Activated naive CD8-positive, alpha-beta T cell (primary cell): ENCODE measurements around the gene SPAG9.
"Not testable (repeated sequence)": the region's sequence is repeated elsewhere in the genome, so short reads cannot be mapped to it uniquely, and the experiment has no call there.

Experiments used
- H3K27ac Mint-ChIP-seq: one replicate; pipeline ENCODE4 v1.8.0; 2021; ENCODE audit warnings: mixed read lengths
- H3K27me3 Mint-ChIP-seq: one replicate; pipeline ENCODE4 v1.8.0; 2021; ENCODE audit warnings: mixed read lengths
- H3K36me3 Mint-ChIP-seq: one replicate; pipeline ENCODE4 v1.8.0; 2021; ENCODE audit warnings: mixed read lengths
- H3K4me1 Mint-ChIP-seq: one replicate; pipeline ENCODE4 v1.8.0; 2021; ENCODE audit warnings: low read depth, mixed read lengths
- H3K4me3 Mint-ChIP-seq: one replicate; pipeline ENCODE4 v1.8.0; 2021; ENCODE audit warnings: mild to moderate bottlenecking, mixed read lengths
- H3K9me3 Mint-ChIP-seq: one replicate; pipeline ENCODE4 v1.8.0; 2021; ENCODE audit warnings: low read depth, mixed read lengths

Gene SPAG9

GRCh38 chr17:50944902-50945720 lies 175.6 kb downstream of the SPAG9 start:
- peaks cover 2% of the 10 kb centered on the region for H3K36me3 Mint-ChIP-seq
- peaks cover 45% of the 10 kb centered on the region for H3K4me1 Mint-ChIP-seq
- H3K27me3 Mint-ChIP-seq = no peaks in the 10 kb centered on the region
- H3K9me3 Mint-ChIP-seq = no peaks in the 10 kb centered on the region
- peak overlapping the region; percentile 54 for H3K27ac Mint-ChIP-seq
- H3K4me3 Mint-ChIP-seq = peak overlapping the region; percentile 60

DNA sequence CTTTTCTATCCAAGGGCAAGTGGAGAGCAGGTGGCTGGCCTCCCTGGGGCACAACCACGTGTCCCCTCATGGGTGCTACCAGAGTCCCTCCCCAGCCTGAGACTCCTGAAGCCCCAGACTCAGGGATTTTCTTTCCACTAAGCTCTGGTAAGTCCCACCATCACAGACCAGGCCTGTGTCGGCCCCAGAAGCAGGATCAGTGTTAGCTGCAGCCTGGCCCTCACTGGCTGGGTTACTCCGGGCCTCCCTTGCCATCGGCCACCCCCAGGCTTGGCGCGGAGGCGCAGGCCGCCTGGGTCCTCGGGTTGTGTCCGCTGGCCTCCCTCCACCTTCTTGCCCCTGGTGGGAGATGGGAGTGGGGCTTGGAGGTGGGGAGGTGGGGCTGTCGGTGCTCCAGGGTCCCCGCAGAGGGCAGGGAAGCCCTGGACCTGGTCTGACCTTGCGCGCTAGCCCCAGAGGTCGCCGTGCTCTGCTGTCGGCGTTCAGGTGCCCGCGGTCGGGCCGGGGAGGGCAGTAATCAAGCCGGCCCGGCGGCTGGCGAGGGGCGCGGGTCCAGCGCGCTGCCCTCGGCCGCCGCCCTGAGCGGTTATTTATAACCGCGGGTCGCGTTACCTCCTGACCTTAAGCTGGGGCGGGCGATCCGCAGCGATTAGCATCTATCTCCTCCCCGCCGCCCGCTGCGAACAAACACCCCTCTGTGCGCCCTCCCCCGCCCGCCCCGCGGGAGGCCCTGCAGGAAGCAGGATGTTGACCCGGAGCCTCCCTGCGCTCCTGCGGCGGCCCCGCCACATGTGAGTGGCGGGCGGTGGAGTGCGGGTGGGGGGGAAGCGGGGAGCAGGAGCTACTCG lies 176.4 kb downstream of the SPAG9 start:
- Mint-ChIP-seq H3K27me3 (no peaks in the 10 kb centered on the region), H3K36me3 (peaks cover 2% of the 10 kb centered on the region), H3K4me3 (peak overlapping the region; percentile 82), H3K9me3 (no peaks in the 10 kb centered on the region), H3K4me1 (peaks cover 42% of the 10 kb centered on the region), H3K27ac (peak overlapping the region; percentile 93)

DNA sequence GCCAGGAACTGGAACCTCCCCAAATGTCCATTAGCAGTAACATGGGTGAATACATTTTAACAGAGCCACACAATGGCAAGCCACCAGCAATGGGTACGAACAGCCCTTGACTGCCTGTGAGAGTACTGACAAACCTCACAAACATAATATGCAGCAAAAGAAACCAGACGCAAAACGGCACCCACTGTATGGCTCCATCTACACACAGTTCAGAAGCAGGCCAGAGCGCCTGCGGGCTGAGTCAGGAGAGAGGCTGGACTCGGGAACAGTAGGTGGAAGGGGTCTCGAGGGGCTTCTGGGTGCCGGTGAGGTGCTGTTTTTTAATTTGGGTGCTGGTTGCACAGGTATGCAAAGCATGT lies 177.1 kb downstream of the SPAG9 start:
- H3K4me1 Mint-ChIP-seq = peaks cover 44% of the 10 kb centered on the region
- H3K27ac Mint-ChIP-seq = peak overlapping the region; percentile 93
- peak overlapping the region; percentile 82 for H3K4me3 Mint-ChIP-seq
- H3K9me3 Mint-ChIP-seq = no peaks in the 10 kb centered on the region
- peaks cover 2% of the 10 kb centered on the region for H3K36me3 Mint-ChIP-seq
- H3K27me3 Mint-ChIP-seq = no peaks in the 10 kb centered on the region

DNA sequence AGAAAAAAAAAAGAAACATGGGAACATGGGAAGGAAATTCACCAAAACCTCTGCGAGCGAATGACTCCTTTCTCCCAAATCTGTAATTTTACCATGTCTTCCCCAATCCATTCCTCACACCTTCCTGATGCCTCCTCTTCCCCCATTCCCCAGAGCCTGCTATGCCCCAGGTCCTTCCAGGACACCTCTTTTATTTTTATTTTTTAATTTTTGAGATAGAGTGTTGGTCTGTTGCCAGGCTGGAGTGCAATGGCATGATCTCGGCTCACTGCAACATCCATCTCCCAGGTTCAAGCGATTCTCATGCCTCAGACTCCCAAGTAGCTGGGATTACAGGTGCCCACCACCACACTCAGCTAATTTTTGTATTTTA lies 179.0 kb downstream of the SPAG9 start:
- H3K9me3 Mint-ChIP-seq, H3K36me3 Mint-ChIP-seq, H3K4me3 Mint-ChIP-seq, H3K27me3 Mint-ChIP-seq: not testable (repeated sequence)
- H3K4me1 Mint-ChIP-seq = peaks cover 33% of the 10 kb centered on the region
- H3K27ac Mint-ChIP-seq = peak overlapping the region; percentile 37

DNA sequence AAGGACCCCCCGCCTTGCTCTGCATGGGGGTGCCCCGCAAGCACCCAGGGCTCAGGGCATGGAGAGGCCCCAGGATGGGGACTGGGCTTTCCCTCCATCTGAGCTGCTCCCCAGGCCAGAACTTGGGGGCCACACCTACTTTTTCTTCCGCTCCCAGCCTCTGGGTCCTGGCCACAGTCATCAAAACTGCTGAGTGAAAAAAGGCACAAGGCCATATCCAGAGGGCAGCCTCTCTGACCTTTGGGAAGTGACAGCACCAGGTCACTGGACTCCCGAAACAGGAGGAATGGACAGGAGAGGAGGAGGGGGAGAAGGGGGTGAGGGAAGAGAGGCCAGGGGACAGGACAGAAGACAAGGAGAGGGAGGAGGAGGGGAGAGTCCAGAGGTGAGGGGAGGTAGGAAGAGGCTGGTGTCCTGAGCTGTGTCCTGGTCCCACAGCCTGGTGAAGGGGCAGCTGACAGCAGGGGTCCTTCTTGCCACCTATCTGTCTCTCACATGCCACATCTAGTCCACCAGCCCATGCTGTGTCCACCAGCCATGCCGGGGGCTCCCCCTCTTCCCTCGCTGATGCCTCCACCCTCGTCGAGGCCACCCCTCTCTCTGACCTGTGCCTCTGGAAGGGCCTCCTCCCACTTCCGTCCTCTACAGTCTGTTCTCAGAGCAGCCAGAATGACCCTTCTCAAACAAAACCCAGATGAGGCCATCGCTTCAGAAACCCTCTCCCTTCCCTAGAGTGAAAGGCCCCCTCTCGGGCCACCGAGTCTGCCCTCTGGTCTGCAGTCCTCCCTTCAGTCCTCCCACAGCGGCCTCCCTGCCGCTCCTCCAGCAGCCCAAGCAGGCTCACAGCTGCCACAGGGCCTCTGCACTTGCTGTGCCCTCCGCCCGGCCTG lies 180.6 kb downstream of the SPAG9 start:
- Mint-ChIP-seq H3K9me3 (no peaks in the 10 kb centered on the region), H3K27me3 (no peaks in the 10 kb centered on the region), H3K4me1 (peaks cover 25% of the 10 kb centered on the region), H3K36me3 (peaks cover 2% of the 10 kb centered on the region), H3K4me3 (no peak overlapping the region), H3K27ac (peak overlapping the region; percentile 50)

DNA sequence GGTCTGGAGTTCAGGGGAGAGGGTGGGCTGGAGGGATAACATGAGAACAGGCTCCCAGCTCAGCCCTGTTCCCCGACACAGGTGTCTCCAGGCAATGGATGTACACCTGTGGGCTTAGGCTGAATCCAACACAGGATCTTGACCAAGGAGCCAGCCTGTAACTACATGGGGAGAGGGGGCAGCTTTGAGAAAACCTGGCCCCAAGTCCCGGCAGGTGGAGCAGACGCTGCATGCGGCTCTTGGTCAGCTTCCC lies 181.2 kb downstream of the SPAG9 start:
- Mint-ChIP-seq H3K27me3 (no peaks in the 10 kb centered on the region), H3K4me3 (no peak overlapping the region), H3K4me1 (peaks cover 29% of the 10 kb centered on the region), H3K36me3 (peaks cover 2% of the 10 kb centered on the region), H3K27ac (peak overlapping the region; percentile 51), H3K9me3 (no peaks in the 10 kb centered on the region)

DNA sequence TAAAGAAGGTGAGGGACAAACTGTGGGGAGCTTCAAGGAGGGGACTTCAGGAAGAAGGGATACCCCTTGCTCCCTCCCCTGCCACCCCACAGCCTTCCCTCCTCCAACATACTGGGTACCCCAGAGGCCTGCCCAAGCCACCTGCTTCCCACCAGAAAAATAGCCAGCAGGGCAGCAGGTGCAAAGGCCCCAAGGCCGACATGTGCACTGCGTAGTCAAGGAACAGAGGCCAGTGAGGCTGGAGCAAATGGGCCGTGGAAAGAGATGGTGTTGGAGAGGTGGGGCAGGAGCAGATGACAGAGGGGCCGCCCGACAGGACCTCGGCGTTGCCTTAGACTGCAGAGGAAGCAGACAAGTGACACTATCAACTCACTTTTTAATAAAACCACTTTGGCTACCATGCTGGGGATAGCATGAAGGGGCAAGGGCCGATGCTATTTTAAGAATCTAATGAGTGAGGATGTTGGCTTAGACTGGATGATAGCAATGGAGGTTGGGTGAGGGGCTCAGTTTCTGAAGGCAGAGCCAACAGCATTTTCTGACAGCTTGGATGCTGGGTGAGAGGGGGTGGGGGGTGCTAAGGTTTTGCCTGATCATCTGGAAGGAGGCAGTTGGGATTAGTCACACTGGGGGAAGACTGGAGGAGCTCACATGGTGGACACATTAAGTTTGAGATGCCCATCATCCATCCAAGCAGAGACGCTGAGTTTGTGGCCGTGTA lies 181.7 kb downstream of the SPAG9 start:
- Mint-ChIP-seq H3K4me1 (peaks cover 31% of the 10 kb centered on the region), H3K36me3 (peaks cover 2% of the 10 kb centered on the region), H3K4me3 (no peak overlapping the region), H3K27ac (peak overlapping the region; percentile 51), H3K27me3 (no peaks in the 10 kb centered on the region), H3K9me3 (no peaks in the 10 kb centered on the region)

- H3K4me3 Mint-ChIP-seq = no peak overlapping the region
- peaks cover 14% of the 10 kb centered on the region for H3K4me1 Mint-ChIP-seq
- no peaks in the 10 kb centered on the region for H3K36me3 Mint-ChIP-seq
- H3K27me3 Mint-ChIP-seq = no peaks in the 10 kb centered on the region
- H3K9me3 Mint-ChIP-seq = no peaks in the 10 kb centered on the region
- no peak overlapping the region for H3K27ac Mint-ChIP-seq
Measured at GRCh38 chr17:50935996-50936266, 184.7 kb downstream of the SPAG9 start.

- Mint-ChIP-seq H3K4me3 (no peak overlapping the region), H3K27ac (no peak overlapping the region), H3K4me1 (peaks cover 17% of the 10 kb centered on the region), H3K27me3 (no peaks in the 10 kb centered on the region), H3K9me3 (no peaks in the 10 kb centered on the region), H3K36me3 (no peaks in the 10 kb centered on the region)
Measured at GRCh38 chr17:50935221-50935995, 185.3 kb downstream of the SPAG9 start.

DNA sequence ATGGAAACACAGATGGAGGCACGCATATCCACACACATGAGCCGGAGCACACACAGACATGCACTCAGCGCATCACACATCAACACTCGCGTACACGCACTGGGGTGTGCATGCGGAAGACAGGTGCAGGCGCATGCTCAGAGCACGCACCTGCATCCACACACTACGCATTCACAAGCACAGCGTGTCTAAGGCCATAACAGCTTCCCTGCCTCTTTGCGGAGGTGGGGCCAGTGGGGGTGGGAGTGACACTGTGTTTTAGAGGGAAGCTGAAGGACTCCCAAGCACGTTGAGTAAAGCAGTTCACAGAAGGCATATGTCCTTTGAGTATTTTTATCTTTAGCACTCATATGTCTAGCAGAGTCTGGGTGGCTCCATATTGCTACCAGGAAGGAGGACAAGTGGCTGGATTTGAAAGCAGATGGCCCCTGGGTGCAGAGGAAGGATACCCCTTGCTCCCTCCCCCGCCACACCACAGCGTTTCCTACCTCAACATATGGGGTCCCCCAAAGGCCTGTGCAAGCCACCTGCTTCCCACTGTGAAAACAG lies 185.9 kb downstream of the SPAG9 start:
- peak overlapping the region; percentile 58 for H3K27ac Mint-ChIP-seq
- H3K4me3 Mint-ChIP-seq = no peak overlapping the region
- H3K4me1 Mint-ChIP-seq = peaks cover 23% of the 10 kb centered on the region
- H3K27me3 Mint-ChIP-seq = no peaks in the 10 kb centered on the region
- no peaks in the 10 kb centered on the region for H3K36me3 Mint-ChIP-seq
- H3K9me3 Mint-ChIP-seq = no peaks in the 10 kb centered on the region

GRCh38 chr17:50934161-50934560 lies 186.5 kb downstream of the SPAG9 start:
- H3K27me3 Mint-ChIP-seq = no peaks in the 10 kb centered on the region
- H3K27ac Mint-ChIP-seq = peak overlapping the region; percentile 58
- peaks cover 23% of the 10 kb centered on the region for H3K4me1 Mint-ChIP-seq
- no peaks in the 10 kb centered on the region for H3K36me3 Mint-ChIP-seq
- H3K4me3 Mint-ChIP-seq = no peak overlapping the region
- H3K9me3 Mint-ChIP-seq = no peaks in the 10 kb centered on the region

DNA sequence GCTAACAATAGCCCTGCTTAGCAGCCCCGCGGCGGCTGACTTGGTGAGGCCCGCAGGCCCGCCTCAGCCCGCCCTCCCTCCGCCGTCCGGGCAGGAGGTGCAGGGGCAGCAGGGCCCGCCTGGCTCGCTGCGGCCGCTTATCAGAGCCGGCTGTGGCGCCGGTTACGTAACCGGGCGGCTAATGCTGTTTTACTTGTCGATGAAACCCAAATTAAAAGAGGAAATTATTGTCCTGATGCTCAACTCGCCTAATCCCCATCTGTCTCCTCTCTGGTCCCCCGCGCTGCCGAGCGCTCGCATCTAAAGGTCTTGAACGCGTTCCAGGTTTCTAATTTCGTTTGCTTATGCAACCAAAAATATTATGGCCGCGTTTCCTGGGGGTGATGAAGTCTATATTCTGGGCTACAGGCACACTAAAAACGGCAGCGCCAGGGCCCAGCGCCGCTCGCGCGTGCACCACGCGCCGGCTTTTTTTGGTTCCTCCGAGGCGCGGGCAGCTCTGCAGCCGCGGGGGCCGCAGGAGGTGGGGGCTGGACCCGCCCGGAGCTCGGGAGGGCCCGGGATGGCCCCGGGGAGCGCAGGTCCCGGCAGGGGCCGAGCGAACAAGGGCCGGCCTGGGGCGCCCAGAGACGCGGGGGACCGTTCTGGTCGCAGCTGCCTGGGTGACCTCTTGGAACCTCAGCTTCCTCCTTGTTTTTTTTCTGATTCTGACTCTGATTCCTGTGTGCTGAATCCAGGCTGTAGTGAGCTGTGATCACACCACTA lies 189.3 kb downstream of the SPAG9 start:
- Mint-ChIP-seq H3K27me3 (no peaks in the 10 kb centered on the region), H3K9me3 (no peaks in the 10 kb centered on the region), H3K36me3 (no peaks in the 10 kb centered on the region), H3K4me3 (peak overlapping the region; percentile 91), H3K4me1 (peaks cover 31% of the 10 kb centered on the region), H3K27ac (peak overlapping the region; percentile 94)

- no peaks in the 10 kb centered on the region for H3K9me3 Mint-ChIP-seq
- no peak overlapping the region for H3K4me3 Mint-ChIP-seq
- no peaks in the 10 kb centered on the region for H3K27me3 Mint-ChIP-seq
- H3K27ac Mint-ChIP-seq = no peak overlapping the region
- no peaks in the 10 kb centered on the region for H3K36me3 Mint-ChIP-seq
- peaks cover 39% of the 10 kb centered on the region for H3K4me1 Mint-ChIP-seq
Measured at GRCh38 chr17:50928646-50929045, 192.0 kb downstream of the SPAG9 start.
